RCC 7860 (cell line): ENCODE results near the gene SLC48A1.

Experiments used
- DNase-seq: peaks from one replicate; pipeline ENCODE4 v3.0.0-alpha.2; 2015; ENCODE audit warnings: low spot score
- FAIRE-seq: peaks from 2 replicates; lab custom pipeline; 2012; peaks lifted over from hg19 to GRCh38; lab: Jason Lieb, UNC

The SLC48A1 gene

DNA sequence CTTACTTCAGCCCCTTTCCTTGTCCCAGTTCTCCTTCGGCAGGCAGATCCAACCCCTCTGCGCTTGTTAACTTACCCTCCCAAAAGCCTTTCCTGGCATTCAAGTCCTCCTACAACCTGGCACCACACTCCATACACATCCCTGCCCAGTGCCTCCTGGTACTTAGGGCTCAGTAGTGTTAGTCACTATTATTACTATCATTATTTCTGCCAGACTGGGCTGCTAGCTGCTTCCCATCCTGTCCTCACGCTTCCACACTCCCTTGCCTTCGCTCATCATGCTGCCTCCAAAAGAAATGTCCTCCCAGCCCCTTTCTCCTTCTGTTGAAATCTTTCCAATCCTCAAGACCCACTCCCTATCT is 48.3 kb downstream of the SLC48A1 start:
- no peak for FAIRE-seq

GRCh38 chr12:47822401-47822800 is 49.4 kb downstream of the SLC48A1 start:
- DNase-seq, result no peak
- no peak for FAIRE-seq

More for the DNA sequence above, 48.3 kb downstream of the SLC48A1 start:
- DNase-seq, result no peak

GRCh38 chr12:47822863-47823262 is 49.8 kb downstream of the SLC48A1 start:
- DNase-seq (no peak), FAIRE-seq (no peak)

- DNase-seq (no peak), FAIRE-seq (no peak)
Measured at GRCh38 chr12:47823422-47824086, 50.5 kb downstream of the SLC48A1 start.

GRCh38 chr12:47824198-47824597 is 51.2 kb downstream of the SLC48A1 start:
- FAIRE-seq (no peak), DNase-seq (no peak)

DNA sequence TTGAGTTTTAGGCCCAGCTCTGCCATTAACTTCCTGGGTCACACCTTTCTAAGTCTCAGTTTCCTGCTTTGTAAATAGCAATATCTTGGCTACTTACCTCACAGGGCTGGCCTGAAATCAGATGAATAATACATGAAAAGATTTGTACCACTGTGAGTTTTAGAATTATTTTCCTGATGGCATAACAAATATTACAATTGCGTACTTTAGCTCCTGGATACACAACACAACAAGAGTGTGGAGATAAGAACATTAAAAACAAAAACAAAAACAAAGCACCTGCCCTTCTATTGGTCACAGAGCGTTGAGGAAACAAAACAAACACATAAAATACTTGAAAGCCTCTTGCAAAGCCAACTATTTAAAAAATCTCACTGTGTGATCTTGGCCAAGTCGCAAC is 51.6 kb downstream of the SLC48A1 start:
- FAIRE-seq, result no peak
- no peak for DNase-seq

GRCh38 chr12:47825173-47825639 is 52.2 kb downstream of the SLC48A1 start:
- DNase-seq (no peak), FAIRE-seq (no peak)

- FAIRE-seq, result no peak
- DNase-seq, result no peak
Measured at GRCh38 chr12:47828008-47828975, 55.3 kb downstream of the SLC48A1 start.

DNA sequence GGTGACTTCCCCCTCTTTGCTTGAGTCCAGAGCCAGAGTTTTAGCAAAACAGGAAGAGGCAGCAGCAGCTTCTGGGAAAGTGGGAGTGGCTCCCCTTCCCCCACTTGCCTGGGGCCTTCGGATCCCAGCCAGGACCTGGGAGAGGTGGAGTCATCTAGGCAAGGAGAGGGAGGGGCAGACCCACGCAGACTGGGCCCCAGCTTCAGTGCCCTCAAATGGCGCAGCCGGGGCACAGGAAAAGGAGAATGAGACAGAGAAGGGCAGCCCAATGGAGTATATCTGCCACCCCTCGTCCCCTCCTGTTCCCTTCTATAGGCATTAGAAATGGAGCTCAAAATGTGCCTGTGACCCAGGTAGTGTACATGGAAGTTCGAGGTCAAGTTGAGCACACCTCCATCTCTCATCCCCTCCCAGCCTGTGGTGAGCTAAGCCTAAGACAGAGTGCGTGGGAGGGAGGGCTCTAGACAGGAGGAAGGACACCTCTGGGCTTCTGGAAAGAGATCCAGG is 56.0 kb downstream of the SLC48A1 start:
- DNase-seq (no peak), FAIRE-seq (no peak)

- DNase-seq (no peak), FAIRE-seq (no peak)
Measured at GRCh38 chr12:47829584-47829983, 56.5 kb downstream of the SLC48A1 start.
